ENCODE data around the gene KCNJ4. TPM values are rescaled to one million over a fixed set of nuclear protein-coding genes. Genes with fewer than 3 reads are reported as not detected.
"Not testable (repeated sequence)": the region's sequence is repeated elsewhere in the genome, so short reads cannot be mapped to it uniquely, and the experiment has no call there.

The KCNJ4 gene
- total and polyA plus RNA-seq, 5 experiments from 2014 or later = not detected

DNA sequence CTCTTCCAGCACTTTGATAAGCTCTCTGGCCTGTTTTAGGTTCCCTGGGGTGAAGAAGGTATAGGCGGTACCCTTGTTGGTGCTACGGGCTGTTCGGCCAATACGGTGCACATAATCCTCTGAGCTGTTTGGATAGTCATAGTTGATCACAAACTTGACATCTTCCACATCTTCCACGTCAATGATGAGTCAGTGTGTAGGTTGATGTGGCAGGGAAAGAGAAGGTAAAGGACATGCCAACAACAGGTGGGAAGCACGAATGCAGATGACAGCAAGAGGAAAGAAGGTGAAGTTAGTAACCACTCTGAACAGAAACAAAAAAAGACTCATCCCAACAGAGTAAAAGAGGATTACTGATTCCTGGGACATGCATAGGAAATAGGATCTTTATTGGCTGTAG is 32.9 kb upstream of the KCNJ4 start:
- H3K27ac Mint-ChIP-seq = peak overlapping the region in 9 of 10 donors; percentile 18 to 88 (median 60)
- no peaks in the 10 kb centered on the region for H3K27me3 Mint-ChIP-seq
- ATAC-seq (no peak), DNase-seq (no peak)
- peak overlapping the region in 2 of 10 donors; percentile 16 to 62 for H3K4me3 Mint-ChIP-seq
- peaks cover 11 to 94% (median 29%) of the 10 kb centered on the region in 3 donors for H3K36me3 Mint-ChIP-seq
- no peaks in the 10 kb centered on the region for H3K9me3 Mint-ChIP-seq
- H3K4me1 Mint-ChIP-seq = peaks cover 24 to 64% (median 56%) of the 10 kb centered on the region in 4 donors
- POLR2A ChIA-PET = interaction anchor here (0.6 to 5.9 kb wide), 5 partner anchors 9 to 19 kb away, joined by 3 to 35 read pairs (median 6); no protein-coding TSS in a partner anchor

DNA sequence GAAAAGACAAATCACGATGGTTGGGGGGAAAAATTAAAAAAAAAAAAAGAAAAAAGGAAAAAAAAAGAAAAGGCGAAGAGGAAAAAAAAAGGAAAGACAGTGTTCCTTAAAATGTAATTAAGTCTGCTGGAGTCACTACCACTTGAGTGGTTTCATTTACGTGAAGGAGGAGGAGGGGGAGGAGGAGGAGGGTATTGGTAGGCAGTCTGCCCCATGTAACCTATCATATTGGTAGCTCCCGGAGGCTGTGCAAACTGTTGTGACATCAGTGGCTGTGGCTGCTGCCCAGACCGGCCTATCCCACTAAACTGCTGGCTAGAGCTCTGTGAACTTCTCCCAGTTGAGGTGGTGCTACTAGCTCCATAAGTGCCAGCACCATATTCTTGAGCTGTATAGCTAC is 30.8 kb upstream of the KCNJ4 start:
- ATAC-seq (peak; percentile 18 to 38), DNase-seq (no peak)
- POLR2A ChIA-PET = interaction anchor here (0.6 to 1.1 kb wide), 5 partner anchors 10 to 312 kb away, joined by 3 to 4 read pairs (median 3); partner anchors contain the start of gene TOMM22
- Mint-ChIP-seq H3K9me3 (no peaks in the 10 kb centered on the region), H3K27me3 (no peaks in the 10 kb centered on the region), H3K27ac (peak overlapping the region; percentile 15 to 78 (median 51)), H3K36me3 (peaks cover 20 to 95% (median 35%) of the 10 kb centered on the region in 3 donors), H3K4me1 (peaks cover 24 to 68% (median 49%) of the 10 kb centered on the region in 4 donors), H3K4me3 (peak overlapping the region in 1 of 10 donors; percentile 48)

DNA sequence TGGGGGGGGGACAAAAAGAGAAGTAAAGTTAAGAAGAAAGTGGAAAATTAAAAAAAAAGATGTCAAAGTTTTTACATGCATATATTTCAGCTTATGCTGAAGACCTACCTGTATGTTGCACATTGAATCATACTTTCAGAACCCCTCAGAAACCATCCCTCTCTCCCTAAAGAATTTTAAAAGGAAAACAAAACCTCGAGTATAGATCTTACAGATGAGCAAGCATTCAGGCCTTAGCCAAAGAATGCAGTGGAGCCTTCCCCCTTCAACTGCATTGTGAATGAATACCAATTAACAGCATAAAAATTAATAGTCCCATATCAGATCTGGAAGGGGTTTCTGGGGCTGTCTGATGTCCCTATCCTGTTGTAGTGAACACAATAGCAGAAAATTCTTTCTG is 29.2 kb upstream of the KCNJ4 start:
- POLR2A ChIA-PET = interaction anchor here (1.2 to 1.3 kb wide), 2 partner anchors 16 to 21 kb away, joined by 3 to 5 read pairs; partner anchors contain the start of gene KDELR3
- ATAC-seq = no peak

DNA sequence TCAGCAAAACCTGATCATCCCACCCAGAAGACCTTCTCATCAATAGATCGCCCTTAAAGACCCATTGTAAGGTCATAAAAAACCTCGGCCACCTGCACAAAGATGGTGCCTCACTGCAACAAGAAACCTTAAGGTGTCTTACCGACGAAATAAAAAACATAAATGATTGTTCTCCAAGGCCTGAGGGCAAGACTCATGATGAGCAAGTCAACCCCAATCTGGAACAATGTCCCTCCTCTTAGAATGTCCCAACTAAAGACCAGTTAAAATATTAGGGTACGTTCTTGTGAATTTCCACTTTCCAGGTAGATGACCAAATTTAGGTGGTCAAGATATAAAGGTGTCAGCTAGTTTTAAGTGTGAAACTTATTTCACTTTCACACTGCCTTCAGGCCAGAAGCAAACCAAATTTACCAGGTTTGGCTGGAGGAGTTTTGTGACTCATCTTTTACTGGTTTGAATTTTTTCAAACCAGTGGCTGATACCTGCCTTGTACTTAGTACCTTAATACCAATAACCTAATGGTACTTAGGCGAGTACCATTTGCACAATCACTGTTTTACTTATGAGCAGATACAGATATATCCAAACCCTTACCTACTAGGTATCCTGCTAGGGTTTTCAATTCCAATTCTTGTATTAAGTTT is 27.8 kb upstream of the KCNJ4 start:
- DNase-seq (no peak), ATAC-seq (no peak)
- H3K27me3 Mint-ChIP-seq = no peaks in the 10 kb centered on the region
- H3K4me1 Mint-ChIP-seq = peaks cover 11 to 44% (median 32%) of the 10 kb centered on the region in 4 donors
- no peak overlapping the region for H3K4me3 Mint-ChIP-seq
- H3K9me3 Mint-ChIP-seq = no peaks in the 10 kb centered on the region
- peak overlapping the region in 6 of 10 donors; percentile 9 to 74 (median 46) for H3K27ac Mint-ChIP-seq
- POLR2A ChIA-PET = no interaction called here
- H3K36me3 Mint-ChIP-seq = peaks cover 13 to 73% (median 30%) of the 10 kb centered on the region in 3 donors

More for the DNA sequence above, 29.2 kb upstream of the KCNJ4 start:
- H3K9me3 Mint-ChIP-seq = no peaks in the 10 kb centered on the region
- peaks cover 18 to 54% (median 39%) of the 10 kb centered on the region in 4 donors for H3K4me1 Mint-ChIP-seq
- H3K27me3 Mint-ChIP-seq = no peaks in the 10 kb centered on the region
- peak overlapping the region in 1 of 10 donors; percentile 52 for H3K4me3 Mint-ChIP-seq
- peak overlapping the region in 9 of 10 donors; percentile 6 to 73 (median 56) for H3K27ac Mint-ChIP-seq
- DNase-seq = no peak
- H3K36me3 Mint-ChIP-seq = peaks cover 18 to 87% (median 32%) of the 10 kb centered on the region in 3 donors

DNA sequence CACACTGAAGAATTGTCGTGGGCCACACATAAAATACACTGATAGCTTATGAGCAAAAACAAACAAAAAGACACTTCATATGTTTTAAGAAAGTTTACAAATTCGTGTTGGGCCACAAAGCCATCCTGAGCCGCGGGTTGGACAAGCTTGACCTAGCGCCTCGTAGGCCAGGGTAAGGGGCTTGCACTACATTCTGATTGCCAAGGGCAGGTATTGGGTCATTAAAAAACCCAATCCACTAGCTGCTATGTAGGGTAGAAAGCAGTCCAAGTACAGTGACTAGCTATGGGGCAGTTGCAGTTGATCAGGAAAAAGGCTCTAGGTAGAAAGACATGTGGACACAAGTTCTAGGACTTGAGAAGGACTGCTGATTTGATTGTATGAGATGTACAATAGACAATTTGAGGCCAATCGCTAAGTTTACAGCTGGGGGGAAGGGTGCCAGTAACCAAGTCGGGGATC is 26.9 kb upstream of the KCNJ4 start:
- Mint-ChIP-seq H3K36me3 (peaks cover 13 to 67% (median 28%) of the 10 kb centered on the region in 3 donors), H3K4me3 (peak overlapping the region in 1 of 10 donors; percentile 24), H3K4me1 (peaks cover 10 to 42% (median 28%) of the 10 kb centered on the region in 4 donors), H3K27ac (peak overlapping the region in 6 of 10 donors; percentile 0 to 74 (median 55)), H3K27me3 (no peaks in the 10 kb centered on the region), H3K9me3 (no peaks in the 10 kb centered on the region)
- POLR2A ChIA-PET = interaction anchor here (2.5 kb wide), 1 partner anchor 9 kb away, joined by 13 read pairs; no protein-coding TSS in a partner anchor
- ATAC-seq = peak in 1 of 2 donors; percentile 9
- no peak for DNase-seq

DNA sequence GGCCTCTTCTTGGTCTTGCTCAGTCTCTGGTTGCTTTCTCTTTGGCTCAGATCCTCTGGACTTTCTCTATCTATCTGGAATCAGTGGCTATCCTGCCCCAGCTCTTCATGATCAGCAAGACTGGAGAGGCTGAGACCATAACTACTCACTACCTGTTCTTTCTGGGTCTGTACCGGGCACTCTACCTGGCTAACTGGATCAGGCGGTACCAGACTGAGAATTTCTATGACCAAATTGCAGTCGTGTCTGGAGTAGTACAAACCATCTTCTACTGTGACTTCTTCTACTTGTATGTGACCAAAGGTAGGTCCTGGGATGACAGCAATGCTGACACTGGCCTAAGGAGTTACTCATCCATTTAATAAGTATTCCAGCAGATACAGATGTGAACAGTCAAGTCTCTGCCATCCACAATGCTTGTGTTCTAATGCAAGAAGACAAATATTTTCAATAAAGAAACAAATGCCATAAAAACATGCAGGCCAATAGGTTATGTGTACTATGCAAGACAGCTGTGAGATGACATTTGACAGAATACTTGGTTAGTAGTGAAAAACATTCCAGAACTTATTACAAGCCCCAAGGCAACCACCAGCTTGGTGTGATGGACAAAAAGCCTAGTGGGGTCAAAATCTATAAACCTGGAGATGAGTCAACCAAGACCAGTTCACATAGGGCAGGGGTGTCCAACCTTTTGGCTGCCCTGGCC is 26.3 kb upstream of the KCNJ4 start:
- Mint-ChIP-seq H3K4me3 (no peak overlapping the region), H3K9me3 (no peaks in the 10 kb centered on the region), H3K36me3 (peaks cover 13 to 61% (median 23%) of the 10 kb centered on the region in 3 donors), H3K4me1 (peaks cover 10 to 36% (median 23%) of the 10 kb centered on the region in 4 donors), H3K27me3 (no peaks in the 10 kb centered on the region), H3K27ac (peak overlapping the region in 7 of 10 donors; percentile 0 to 74 (median 49))
- ATAC-seq (peak in 1 of 2 donors; percentile 5), DNase-seq (no peak)
- POLR2A ChIA-PET = interaction anchor here (0.7 to 2.5 kb wide), 3 partner anchors 10 to 429 kb away, joined by 3 to 13 read pairs (median 5); no protein-coding TSS in a partner anchor

DNA sequence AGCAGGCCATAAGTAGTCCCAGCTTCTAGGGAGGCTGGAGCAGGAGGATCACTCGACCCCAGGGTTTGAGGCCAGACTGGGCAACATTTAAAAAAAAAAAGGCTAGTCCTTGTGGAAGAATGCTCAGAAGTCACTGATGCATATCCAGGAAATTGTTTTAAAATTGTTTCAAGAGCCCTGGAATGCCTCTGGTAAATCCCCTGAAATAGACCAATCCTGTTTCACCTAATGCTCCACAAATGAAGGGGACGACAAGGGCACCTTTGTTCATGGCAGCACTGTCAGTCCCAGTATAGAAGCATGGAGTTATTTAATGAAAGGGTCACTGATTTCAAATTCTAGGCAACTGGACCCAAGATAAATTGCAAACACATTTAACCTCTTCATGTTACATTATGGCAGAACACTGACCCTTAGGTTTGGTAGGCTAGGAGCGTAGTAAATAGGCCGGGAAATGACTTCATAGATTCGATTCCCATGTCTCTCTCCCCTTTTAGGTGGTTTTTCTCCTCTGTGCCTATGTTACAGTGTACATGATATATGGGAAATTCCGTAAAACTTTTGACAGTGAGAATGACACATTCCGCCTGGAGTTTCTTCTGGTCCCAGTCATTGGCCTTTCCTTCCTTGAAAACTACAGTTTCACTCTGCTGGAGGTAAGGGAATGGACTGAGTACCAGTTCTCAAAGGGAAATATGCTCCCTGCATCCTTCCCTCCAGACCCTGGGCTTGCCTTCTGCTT is 24.3 kb upstream of the KCNJ4 start:
- DNase-seq = no peak
- Mint-ChIP-seq H3K36me3 (peaks cover 13 to 41% (median 17%) of the 10 kb centered on the region in 3 donors), H3K4me3 (no peak overlapping the region), H3K9me3 (no peaks in the 10 kb centered on the region), H3K27me3 (no peaks in the 10 kb centered on the region), H3K4me1 (peaks cover 7 to 27% (median 14%) of the 10 kb centered on the region in 4 donors), H3K27ac (peak overlapping the region in 9 of 10 donors; percentile 19 to 83 (median 60))
- POLR2A ChIA-PET = interaction anchor here (0.5 to 2.5 kb wide), 6 partner anchors 8 to 1391 kb away, joined by 3 to 13 read pairs (median 4); no protein-coding TSS in a partner anchor
- ATAC-seq = no peak

DNA sequence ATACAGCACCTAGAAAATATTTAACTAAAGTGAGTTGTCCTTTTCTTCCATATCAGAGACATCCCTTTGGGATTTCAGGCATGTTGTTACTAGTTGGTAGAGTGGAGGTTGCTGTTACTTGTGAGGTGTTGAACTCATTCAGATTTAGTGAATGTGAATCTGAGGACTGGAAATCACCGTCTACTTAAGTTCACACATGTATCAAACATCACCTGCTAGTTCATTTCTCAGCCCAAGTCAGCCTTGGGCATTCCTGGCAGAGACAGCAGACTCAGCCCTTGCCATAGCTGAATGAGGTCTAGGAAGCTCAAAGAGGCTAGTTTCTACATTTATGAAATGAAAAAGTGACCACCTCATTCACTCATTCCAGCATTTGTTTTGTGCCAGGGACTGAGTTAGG is 22.6 kb upstream of the KCNJ4 start:
- H3K4me3 Mint-ChIP-seq = no peak overlapping the region
- H3K9me3 Mint-ChIP-seq = no peaks in the 10 kb centered on the region
- peaks cover 0 to 21% (median 5%) of the 10 kb centered on the region in 4 donors for H3K4me1 Mint-ChIP-seq
- peaks cover 7 to 24% (median 9%) of the 10 kb centered on the region in 3 donors for H3K36me3 Mint-ChIP-seq
- no peaks in the 10 kb centered on the region for H3K27me3 Mint-ChIP-seq
- POLR2A ChIA-PET = interaction anchor here (1.2 kb wide), 2 partner anchors 10 to 24 kb away, joined by 3 to 6 read pairs; no protein-coding TSS in a partner anchor
- no peak for ATAC-seq
- DNase-seq = no peak
- peak overlapping the region in 7 of 10 donors; percentile 40 to 86 (median 65) for H3K27ac Mint-ChIP-seq

DNA sequence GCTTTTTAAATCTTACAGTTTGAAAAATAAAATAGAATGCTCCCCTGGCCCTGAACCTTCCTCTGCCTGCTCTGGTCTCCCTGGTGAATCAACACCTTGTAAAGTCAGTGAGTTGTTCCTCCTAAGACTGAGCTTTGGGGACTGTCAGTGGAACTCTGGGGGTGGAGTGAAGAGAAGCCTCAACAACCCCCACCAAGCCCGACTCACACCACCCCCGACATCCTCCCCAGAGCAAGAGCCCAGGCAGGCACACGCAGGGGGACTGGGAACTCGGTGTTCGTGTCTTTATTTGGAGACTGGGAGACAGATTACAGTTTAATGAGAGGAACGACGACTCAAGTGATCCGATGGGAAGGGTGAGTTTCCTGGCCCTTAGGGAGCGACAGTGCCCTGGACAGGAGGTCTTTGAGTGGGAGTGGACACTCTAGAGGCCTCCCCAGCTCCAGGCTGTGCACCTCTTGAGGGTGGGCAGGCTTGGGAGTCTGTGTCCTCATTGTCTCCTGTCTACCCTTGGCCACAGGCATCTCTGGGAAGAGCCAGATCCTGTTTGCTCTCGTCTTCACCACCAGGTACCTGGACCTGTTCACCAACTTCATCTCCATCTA is 19.1 kb upstream of the KCNJ4 start:
- no peak for DNase-seq
- ATAC-seq = no peak
- H3K27me3 Mint-ChIP-seq = peaks cover 0 to 4% (median 0%) of the 10 kb centered on the region in 5 donors
- H3K9me3 Mint-ChIP-seq = no peaks in the 10 kb centered on the region
- H3K4me3 Mint-ChIP-seq = no peak overlapping the region
- H3K36me3 Mint-ChIP-seq = peaks cover 0 to 2% (median 0%) of the 10 kb centered on the region in 3 donors
- H3K4me1 Mint-ChIP-seq = peaks cover 0 to 15% (median 5%) of the 10 kb centered on the region in 4 donors
- POLR2A ChIA-PET = no interaction called here
- H3K27ac Mint-ChIP-seq = peak overlapping the region in 2 of 10 donors; percentile 29 to 55

DNA sequence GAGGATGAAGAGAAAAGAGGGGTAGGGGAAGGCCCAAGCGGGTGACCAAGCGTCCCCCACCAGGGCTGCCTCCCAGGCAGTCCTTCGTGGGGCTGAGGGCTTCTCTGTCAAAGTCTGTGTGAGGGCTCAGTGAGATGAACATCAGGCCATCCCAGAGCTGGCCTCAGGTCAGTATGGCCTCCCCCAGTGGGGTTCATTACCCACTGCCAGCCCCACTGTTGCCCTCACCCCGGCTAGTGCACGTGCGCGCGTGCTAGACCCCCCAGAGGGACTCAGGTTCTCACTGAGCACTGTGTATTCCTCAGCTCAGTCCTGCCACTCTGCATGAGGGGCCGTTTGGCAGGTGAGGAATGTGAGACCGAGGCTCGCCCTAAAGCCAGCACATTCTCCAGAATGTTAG is 16.2 kb upstream of the KCNJ4 start:
- Mint-ChIP-seq H3K4me3 (no peak overlapping the region), H3K27me3 (peaks cover 2 to 15% (median 13%) of the 10 kb centered on the region in 5 donors), H3K9me3 (no peaks in the 10 kb centered on the region), H3K27ac (no peak overlapping the region), H3K36me3 (peaks cover 0 to 2% (median 0%) of the 10 kb centered on the region in 3 donors), H3K4me1 (peaks cover 5 to 22% (median 15%) of the 10 kb centered on the region in 4 donors)
- ATAC-seq (no peak), DNase-seq (peak in 1 of 10 donors; percentile 56)
- POLR2A ChIA-PET = no interaction called here

DNA sequence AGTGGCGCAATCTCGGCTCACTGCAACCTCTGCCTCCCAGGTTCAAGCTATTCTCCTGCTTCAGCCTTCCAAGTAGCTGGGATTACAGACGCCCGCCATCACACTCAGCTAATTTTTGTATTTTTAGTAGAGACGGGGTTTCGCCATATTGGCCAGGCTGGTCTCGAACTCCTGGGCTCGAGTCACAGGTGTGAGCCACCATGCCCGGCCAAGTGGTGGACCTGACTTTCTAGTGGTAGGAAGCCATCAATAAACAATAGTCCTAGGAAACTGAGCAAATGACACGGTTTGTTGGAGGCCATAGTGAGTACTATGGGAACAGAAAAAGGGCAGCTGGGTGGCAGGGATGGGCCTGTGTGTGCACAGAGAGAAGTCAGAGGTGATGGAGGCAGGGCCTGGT is 15.2 kb upstream of the KCNJ4 start:
- ATAC-seq = not testable (repeated sequence)

More for the DNA sequence above, 15.2 kb upstream of the KCNJ4 start:
- not testable (repeated sequence) for H3K36me3 Mint-ChIP-seq, DNase-seq, H3K9me3 Mint-ChIP-seq
- peaks cover 2 to 26% (median 13%) of the 10 kb centered on the region in 5 donors for H3K27me3 Mint-ChIP-seq
- H3K4me3 Mint-ChIP-seq = peak overlapping the region in 2 of 10 donors; percentile 19 to 36
- POLR2A ChIA-PET = interaction anchor here (0.6 kb wide), 1 partner anchor 52 kb away, joined by 8 read pairs; no protein-coding TSS in a partner anchor
- peaks cover 5 to 17% (median 13%) of the 10 kb centered on the region in 4 donors for H3K4me1 Mint-ChIP-seq
- H3K27ac Mint-ChIP-seq = peak overlapping the region in 1 of 10 donors; percentile 59

Data from naive thymus-derived CD8-positive, alpha-beta T cell (primary cell).